ENCODE measurements around the gene RAP1B.

Gene RAP1B

GRCh38 chr12:68611806-68612160, 1.1 kb downstream of the RAP1B start:
- DNase-seq (ENCODE audit: low spot score): no peak

- no peak for DNase-seq (ENCODE audit: low spot score)
Measured at GRCh38 chr12:68612202-68612601, 1.5 kb downstream of the RAP1B start.

DNA sequence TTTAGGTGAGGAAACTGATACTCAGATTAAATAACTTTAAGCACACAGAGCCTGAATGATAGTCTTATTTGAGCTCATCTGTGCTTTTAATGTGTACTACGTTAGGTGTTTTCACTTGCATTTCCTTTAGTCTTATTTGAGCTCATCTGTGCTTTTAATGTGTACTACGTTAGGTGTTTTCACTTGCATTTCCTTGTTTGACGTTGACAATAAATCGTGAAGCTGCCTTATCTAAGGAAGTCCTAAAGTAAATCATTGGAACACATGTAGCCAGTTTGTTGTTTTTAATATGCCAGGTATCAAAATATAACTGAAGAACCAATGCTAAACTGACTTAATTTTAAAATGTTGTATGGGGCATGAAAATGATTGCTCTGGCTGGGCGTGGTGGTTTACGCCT, 2.0 kb downstream of the RAP1B start:
- no peak for DNase-seq (ENCODE audit: low spot score)

GRCh38 chr12:68613209-68613904, 2.7 kb downstream of the RAP1B start:
- no peak for DNase-seq (ENCODE audit: low spot score)

- DNase-seq (ENCODE audit: low spot score): no peak
Measured at GRCh38 chr12:68614105-68614679, 3.5 kb downstream of the RAP1B start.

DNA sequence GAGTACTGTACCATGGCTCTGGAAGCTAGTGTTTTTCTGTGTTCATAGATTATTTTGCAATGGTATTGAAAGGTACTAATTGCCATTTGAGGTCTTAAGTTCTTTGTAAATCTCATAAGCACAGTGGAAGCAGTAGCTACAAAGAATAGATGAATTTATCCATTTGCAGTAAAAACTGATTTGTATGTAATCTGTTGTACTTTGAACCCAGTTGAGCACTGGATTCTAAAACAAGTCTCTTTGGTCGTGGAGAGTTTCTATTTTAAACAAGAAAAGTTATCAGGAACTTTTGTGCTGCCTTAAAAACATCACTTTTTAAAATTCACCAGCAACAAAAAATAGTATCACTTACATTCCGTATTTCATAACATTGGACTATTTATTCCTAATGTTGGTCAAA, 4.1 kb downstream of the RAP1B start:
- DNase-seq (ENCODE audit: low spot score): no peak

DNA sequence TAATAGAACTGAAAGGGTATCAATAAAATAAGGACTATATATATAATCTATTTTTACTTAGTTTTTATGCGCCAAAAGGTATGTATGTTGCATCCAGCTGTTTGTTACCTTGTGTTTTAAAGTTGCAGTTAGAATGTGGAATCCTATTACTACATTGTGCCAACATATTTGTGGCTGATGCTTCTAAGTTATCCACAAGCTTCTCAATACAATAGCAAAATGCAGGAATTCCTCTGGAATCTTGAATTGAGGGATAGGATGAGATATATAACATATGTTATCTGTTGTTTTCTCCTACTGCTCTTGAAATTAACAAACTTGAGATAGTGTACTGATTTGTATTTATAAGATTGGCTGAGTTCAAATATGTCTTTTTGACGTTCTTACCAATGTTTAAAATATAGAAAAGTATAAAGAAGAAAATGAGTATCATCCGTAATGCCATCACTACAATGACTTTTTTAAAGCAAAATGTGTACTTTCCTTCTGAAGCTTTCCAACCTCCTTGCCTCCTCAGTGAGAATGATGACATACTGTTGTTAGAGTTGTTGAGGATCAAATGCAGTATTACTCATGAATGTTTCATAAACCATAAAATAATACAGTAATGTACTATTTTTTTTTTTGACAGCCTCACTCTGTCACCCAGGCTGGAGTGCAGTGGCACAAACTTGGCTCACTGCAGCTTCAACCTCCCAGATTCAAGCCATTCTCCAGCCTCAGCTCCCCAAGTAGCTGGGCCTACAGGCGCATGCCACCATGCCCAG, 6.6 kb downstream of the RAP1B start:
- peak; percentile 20 for DNase-seq (ENCODE audit: low spot score)

DNA sequence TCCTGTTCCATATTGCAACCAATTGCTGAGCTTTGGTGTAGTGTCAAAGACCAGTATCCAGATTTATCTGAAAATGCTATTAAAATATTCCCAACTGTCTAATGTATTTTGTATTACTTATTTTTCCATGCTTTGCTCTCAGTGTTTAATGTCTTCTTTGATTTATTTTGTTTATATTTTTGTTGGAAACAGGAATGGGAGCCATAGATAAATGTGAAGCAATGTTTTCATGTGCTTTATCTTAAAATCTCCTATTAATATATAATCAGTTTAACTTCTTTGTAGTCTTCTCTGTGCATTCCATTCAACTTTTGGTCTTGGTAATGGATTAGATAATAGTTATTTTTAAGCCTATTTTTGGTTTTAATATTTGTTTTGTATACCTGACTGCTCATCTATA, 8.8 kb downstream of the RAP1B start:
- no peak for DNase-seq (ENCODE audit: low spot score)

DNA sequence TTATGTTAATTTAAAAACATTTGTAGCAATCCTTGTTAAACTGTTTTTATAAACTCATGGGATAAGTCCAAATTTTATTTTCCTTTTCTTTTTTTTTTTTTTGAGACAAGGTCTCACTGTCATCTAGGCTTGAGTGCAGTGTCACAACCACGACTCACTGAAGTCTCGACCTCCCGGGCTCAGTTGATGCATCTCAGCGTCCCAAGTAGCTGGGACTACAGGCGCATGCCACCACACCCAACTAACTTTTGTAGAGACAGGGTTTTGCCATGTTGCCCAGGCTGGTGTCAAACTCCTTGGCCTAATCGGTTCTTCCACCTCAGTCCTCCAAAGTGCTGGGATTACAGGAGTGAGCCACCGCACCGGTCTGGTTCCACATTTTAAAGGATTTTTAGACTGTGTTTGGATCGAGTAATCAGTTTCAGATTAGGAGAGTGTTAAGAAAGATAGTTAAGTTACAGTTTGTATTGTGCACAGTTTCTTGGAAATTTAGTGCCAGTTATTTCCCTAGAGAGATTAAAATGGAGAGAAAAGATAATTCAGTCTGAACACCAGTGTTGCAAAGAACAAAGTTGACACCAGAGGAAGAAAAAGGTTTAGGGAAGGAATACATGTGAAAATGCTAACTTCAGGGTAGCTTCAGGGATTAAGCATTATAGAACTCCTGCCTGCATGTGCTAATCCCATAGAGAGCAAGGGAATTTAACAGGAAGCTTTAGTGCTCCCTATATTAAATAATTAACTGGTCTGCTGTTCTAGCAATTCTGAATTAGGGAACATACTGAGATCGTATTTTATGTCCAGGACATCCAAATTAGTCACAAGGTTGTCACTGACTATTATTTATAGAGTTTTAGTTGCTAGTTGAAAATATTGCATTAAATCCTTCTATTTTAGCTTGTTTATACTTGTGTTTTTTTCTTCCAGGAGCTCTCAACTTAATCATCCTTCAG, 10.1 kb downstream of the RAP1B start:
- no peak for DNase-seq (ENCODE audit: low spot score)

GRCh38 chr12:68621472-68622081, 10.9 kb downstream of the RAP1B start:
- no peak for DNase-seq (ENCODE audit: low spot score)

DNA sequence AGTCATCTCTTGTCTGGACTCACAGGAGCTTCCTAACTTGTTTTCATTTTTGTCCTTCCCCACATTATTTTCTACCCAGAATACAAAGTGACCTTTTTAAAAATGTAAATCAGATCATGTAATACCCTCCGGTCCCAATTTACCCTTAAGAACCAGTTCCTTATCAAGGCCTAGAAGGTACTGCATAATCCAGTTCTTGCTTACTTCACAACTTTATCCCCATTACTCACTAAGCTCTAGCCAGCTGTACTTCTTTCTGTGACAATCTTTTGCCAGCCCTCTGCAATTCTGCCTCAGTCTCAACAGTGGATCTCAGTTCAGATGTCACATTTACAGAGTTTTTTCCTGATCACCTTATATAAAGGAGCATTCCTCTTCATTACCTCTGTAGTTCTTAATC, 11.6 kb downstream of the RAP1B start:
- DNase-seq (ENCODE audit: low spot score): no peak

GRCh38 chr12:68623059-68623458, 12.4 kb downstream of the RAP1B start:
- DNase-seq (ENCODE audit: low spot score): no peak

GRCh38 chr12:68623984-68624383, 13.3 kb downstream of the RAP1B start:
- DNase-seq (ENCODE audit: low spot score): peak; percentile 51

DNA sequence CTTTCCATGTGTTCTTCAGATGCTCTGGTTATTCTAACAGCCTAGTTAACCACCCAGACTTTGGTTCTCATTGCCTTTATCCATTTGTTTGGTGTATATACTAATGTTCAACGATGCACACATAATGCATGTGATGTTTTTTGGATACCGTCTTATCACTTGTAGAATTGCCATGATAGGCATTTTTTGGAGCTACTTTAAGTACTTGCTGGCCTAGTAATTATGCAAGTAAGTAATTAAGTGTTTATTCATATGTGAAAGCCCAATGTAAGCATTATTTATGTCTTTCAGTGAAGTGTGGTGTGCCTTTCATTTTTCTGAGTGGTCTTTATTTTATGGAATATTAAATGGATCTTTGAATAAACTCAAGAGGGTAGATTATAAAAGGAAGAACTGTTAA, 14.2 kb downstream of the RAP1B start:
- DNase-seq (ENCODE audit: low spot score): no peak

DNA sequence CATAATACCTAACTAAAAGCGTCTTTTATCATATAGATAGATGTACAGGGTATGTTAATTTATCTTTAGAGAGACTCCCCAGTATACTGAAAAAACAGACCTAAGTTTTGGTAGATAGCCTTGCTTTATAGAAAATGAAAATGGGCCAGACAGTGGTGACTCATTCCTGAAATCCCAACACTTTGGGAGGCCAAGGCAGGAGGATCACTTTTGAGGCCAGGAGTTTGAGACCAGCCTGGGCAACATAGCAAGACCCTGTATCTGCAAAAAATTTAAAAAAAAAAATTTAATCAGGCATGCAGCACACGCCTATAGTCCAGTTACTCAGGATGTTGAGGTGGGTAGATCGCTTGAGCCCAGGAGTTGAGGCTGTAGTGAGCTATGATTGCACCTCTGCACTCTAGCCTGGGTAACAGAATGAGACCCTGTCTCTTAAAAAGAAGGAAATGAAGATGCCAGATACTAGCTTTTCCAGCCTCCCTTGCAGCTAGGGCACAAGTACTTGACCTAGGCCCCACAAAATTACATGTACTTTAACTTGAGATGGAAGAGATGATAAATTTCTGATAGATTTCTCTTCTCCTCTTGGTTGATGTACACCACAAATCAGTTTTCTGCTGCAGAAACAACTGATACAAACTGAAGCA, 17.1 kb downstream of the RAP1B start:
- no peak for DNase-seq (ENCODE audit: low spot score)

- no peak for DNase-seq (ENCODE audit: low spot score)
Measured at GRCh38 chr12:68628698-68629097, 18.0 kb downstream of the RAP1B start.

GRCh38 chr12:68630050-68630449, 19.4 kb downstream of the RAP1B start:
- DNase-seq (ENCODE audit: low spot score): no peak

GRCh38 chr12:68630598-68630997, 19.9 kb downstream of the RAP1B start:
- no peak for DNase-seq (ENCODE audit: low spot score)

- peak; percentile 16 for DNase-seq (ENCODE audit: low spot score)
Measured at GRCh38 chr12:68631227-68631626, 20.5 kb downstream of the RAP1B start.

DNA sequence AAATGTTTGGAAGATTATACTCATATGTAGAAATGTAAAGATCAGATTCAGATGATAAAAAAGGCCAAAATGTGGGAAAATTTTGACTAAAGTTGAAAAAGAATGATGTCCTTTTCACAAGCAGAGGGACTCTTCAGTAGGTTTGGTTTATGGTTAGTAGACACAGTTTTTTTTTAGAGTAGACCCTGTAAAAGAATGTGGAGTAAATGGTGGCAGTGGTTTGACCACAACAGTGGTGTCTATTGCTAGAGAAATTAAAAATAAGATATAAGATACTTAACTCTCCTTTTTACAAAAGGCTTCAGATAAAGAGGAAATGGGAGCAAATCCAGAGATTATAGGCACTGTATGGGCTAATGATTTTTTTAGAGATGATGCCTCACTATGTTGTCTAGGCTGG, 21.8 kb downstream of the RAP1B start:
- no peak for DNase-seq (ENCODE audit: low spot score)
